GM12873 (cell line): ENCODE results near the gene FBXL13.

ENCODE experiments used
- TF ChIP-seq, protein P1 (sequence below): IDR thresholded peaks from 2 replicates; pipeline ENCODE4 v1.5.1; 2012; ENCODE audit warnings: low read depth, mild to moderate bottlenecking, moderate library complexity, low read length, control low read depth; ENCODE audit not compliant: insufficient read depth; ENCODE audit errors: missing control alignments

The FBXL13 gene

GRCh38 chr7:102925976-102926782, 148.4 kb downstream of the FBXL13 start:
- TF ChIP-seq, protein P1, sequence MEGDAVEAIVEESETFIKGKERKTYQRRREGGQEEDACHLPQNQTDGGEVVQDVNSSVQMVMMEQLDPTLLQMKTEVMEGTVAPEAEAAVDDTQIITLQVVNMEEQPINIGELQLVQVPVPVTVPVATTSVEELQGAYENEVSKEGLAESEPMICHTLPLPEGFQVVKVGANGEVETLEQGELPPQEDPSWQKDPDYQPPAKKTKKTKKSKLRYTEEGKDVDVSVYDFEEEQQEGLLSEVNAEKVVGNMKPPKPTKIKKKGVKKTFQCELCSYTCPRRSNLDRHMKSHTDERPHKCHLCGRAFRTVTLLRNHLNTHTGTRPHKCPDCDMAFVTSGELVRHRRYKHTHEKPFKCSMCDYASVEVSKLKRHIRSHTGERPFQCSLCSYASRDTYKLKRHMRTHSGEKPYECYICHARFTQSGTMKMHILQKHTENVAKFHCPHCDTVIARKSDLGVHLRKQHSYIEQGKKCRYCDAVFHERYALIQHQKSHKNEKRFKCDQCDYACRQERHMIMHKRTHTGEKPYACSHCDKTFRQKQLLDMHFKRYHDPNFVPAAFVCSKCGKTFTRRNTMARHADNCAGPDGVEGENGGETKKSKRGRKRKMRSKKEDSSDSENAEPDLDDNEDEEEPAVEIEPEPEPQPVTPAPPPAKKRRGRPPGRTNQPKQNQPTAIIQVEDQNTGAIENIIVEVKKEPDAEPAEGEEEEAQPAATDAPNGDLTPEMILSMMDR = no peak

DNA sequence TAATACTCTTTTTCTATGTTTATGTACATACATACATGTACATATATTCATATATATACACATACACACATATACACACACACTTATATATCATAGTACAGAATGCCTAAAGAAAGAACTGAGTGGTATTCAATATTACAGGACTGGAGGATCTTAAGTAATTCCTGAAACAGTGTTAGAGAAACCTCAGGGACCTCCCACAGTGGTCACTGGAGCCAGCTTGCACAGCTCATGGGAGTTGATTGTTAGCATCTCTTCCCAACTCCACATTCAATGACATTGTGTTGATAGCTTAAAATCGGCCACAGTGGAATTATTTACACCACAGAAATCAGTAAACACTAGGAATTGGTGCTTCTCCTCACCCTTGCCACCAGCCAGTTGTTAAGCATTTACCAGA, 155.8 kb downstream of the FBXL13 start:
- TF ChIP-seq, protein P1 = no peak

GRCh38 chr7:102917436-102918353, 156.9 kb downstream of the FBXL13 start:
- TF ChIP-seq, protein P1 = no peak

DNA sequence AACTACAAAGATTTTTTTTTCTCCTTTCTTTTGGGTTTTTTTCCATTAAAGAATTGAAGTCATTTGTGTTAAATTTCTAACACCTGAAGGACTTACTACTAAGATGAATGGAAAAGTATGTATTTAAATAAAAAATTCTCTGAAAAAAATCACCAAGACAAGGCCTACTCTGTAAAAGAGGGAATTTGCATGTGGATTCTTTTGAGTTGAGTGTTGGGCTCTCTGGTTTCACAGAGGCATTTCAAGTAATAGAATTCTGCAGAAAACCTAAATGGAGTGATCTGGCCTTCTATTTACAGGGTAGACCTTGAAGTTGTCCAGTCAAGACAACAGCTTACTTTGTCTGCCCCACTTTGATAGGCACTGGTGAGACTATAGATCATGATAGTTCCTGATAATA, 157.7 kb downstream of the FBXL13 start:
- TF ChIP-seq, protein P1 = no peak

GRCh38 chr7:102916426-102916825, 158.2 kb downstream of the FBXL13 start:
- TF ChIP-seq, protein P1 = no peak

- TF ChIP-seq, protein P1 = no peak
These were observed 160.0 kb downstream of the FBXL13 start for GRCh38 chr7:102914585-102914984.

- TF ChIP-seq, protein P1 = no peak
These were observed 160.8 kb downstream of the FBXL13 start for GRCh38 chr7:102913826-102914225.
